ENCODE results near the gene SRSF2. TPM values are rescaled to one million over a fixed set of nuclear protein-coding genes. Genes with fewer than 3 reads are reported as not detected.

The SRSF2 gene
- total RNA-seq, 1 donor from 2014 or later: 122 TPM

DNA sequence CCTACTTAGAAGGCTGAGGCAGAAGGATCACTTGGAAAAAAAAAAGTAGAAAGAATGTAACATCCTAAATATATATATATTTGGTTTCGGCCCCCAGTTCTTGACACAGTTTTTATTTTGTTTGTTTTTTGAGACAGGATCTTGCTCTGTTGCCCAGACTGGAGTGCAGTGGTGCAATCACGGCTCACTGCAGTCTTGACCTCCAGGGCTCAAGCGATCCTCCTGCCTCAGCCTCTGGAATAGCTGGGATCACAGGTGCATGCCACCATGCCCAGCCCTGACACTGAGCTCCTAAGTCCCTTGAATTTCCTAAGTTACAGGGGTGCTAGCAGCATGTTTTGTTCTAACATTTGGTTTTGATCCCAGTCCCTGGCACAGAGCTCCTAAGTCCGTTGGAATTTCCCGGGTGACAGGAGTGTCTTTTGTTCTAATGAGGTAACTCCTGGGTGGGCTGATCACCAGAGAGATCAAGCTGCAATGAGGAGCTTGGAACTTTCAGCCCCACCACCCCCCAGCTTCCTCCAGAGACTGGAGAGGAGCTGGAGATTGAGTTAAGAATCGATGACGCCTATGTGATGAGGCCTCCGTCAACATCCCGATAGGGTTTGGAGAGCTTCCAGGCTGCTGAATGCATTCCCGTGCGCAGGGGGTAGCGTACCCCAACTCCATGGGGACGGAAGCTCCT, 46.4 kb downstream of the SRSF2 start:
- no peak for DNase-seq

DNA sequence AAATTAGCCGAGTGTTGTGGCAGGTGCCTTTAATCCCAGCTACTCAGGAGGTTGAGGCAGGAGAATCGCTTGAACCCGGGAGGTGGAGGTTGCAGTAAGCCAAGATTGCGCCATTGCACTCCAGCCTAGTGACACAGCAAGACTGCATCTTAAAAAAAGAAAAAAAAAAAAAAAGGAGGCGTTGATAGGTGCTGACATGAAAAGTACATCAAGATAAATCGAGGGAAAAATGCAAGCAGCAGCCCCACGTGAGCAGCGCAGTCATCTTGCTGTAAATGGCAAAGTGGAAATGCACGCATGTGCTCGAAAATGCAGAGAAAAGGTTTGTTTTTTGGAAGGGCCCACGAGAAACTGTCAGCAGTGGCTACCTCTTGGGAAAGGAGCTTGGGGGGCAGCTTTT, 47.3 kb downstream of the SRSF2 start:
- DNase-seq (no peak), ATAC-seq (no peak)
- Histone ChIP-seq H3K27me3 (ENCODE audit: low read depth) (no peaks in the 10 kb centered on the region), H3K4me3 (no peak overlapping the region), H3K9me3 (no peaks in the 10 kb centered on the region), H3K36me3 (peaks cover 7% of the 10 kb centered on the region), H3K4me1 (peaks cover 42% of the 10 kb centered on the region), H3K27ac (no peak overlapping the region)
- intact Hi-C loops (cut with DNase I): no loop called here
- TF ChIP-seq, protein P1, sequence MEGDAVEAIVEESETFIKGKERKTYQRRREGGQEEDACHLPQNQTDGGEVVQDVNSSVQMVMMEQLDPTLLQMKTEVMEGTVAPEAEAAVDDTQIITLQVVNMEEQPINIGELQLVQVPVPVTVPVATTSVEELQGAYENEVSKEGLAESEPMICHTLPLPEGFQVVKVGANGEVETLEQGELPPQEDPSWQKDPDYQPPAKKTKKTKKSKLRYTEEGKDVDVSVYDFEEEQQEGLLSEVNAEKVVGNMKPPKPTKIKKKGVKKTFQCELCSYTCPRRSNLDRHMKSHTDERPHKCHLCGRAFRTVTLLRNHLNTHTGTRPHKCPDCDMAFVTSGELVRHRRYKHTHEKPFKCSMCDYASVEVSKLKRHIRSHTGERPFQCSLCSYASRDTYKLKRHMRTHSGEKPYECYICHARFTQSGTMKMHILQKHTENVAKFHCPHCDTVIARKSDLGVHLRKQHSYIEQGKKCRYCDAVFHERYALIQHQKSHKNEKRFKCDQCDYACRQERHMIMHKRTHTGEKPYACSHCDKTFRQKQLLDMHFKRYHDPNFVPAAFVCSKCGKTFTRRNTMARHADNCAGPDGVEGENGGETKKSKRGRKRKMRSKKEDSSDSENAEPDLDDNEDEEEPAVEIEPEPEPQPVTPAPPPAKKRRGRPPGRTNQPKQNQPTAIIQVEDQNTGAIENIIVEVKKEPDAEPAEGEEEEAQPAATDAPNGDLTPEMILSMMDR (IDR thresholded peaks at IDR 0.05): no peak

More for the DNA sequence above, 46.4 kb downstream of the SRSF2 start:
- no peak overlapping the region for H3K4me3 ChIP-seq
- no peak overlapping the region for H3K27ac ChIP-seq
- H3K4me1 ChIP-seq: peaks cover 44% of the 10 kb centered on the region
- no peaks in the 10 kb centered on the region for H3K36me3 ChIP-seq
- H3K9me3 ChIP-seq: no peaks in the 10 kb centered on the region
- H3K27me3 ChIP-seq (ENCODE audit: low read depth): no peaks in the 10 kb centered on the region
- TF ChIP-seq, protein P1 (IDR thresholded peaks at IDR 0.05): no peak
- intact Hi-C loops (cut with DNase I): no loop called here
- ATAC-seq: no peak

GRCh38 chr17:76688165-76688622, 48.9 kb downstream of the SRSF2 start:
- peak overlapping the region; percentile 79 for H3K27ac ChIP-seq
- H3K4me1 ChIP-seq: peaks cover 36% of the 10 kb centered on the region
- H3K27me3 ChIP-seq (ENCODE audit: low read depth): no peaks in the 10 kb centered on the region
- no peaks in the 10 kb centered on the region for H3K9me3 ChIP-seq
- H3K4me3 ChIP-seq: no peak overlapping the region
- DNase-seq (no peak), ATAC-seq (peak; percentile 13 to 20)
- TF ChIP-seq, protein P1 (IDR thresholded peaks at IDR 0.05): no peak
- H3K36me3 ChIP-seq: peaks cover 24% of the 10 kb centered on the region
- intact Hi-C loops (cut with DNase I): no loop called here

DNA sequence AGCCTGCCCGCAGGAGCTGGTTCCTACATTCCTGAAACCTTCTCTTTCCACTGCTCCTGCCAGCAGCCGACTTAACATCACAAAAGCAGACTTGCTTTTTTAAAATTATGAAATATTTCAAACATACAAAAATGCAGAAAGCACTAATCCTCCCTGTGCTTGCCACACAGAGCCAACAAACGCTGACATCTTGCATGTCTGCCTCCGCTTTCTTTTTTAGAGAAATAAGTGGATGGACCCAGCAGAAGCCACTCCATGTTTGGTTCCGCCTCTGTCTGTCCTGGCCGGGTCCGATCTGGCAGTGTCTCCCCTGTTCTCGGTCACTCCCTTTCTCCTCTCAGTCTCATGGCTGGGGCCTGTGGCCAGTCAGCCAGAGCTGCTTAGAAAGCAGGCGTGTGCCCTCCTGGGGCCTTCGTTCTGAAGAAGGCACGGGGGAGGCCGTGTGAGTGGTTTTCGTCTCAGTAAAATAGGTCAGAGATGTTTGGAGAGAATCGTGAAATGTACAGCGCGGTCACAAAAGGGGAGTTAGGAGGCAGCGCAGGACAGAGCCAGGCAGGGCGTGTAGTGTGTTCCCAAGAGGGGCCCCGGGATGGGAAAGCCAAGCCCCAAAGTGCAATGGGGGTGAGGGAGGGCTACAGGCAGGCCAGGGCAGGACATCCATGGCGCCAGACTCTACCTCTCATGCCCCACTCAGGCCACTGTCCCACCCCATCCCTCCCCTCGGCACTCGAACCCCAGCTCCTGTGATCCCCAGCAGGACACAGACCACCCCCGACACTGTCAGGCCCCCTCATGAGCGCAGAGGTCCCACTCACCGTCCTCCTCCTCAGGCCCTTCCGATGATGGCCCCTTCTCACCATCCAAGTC, 49.6 kb downstream of the SRSF2 start:
- no peaks in the 10 kb centered on the region for H3K9me3 ChIP-seq
- H3K4me3 ChIP-seq: no peak overlapping the region
- H3K27ac ChIP-seq: peak overlapping the region; percentile 79
- no peak for DNase-seq
- TF ChIP-seq, protein P1 (IDR thresholded peaks at IDR 0.05): no peak
- H3K4me1 ChIP-seq: peaks cover 38% of the 10 kb centered on the region
- H3K27me3 ChIP-seq (ENCODE audit: low read depth): no peaks in the 10 kb centered on the region
- peak; percentile 22 to 40 for ATAC-seq
- H3K36me3 ChIP-seq: peaks cover 29% of the 10 kb centered on the region
- intact Hi-C loops (cut with DNase I): no loop called here

DNA sequence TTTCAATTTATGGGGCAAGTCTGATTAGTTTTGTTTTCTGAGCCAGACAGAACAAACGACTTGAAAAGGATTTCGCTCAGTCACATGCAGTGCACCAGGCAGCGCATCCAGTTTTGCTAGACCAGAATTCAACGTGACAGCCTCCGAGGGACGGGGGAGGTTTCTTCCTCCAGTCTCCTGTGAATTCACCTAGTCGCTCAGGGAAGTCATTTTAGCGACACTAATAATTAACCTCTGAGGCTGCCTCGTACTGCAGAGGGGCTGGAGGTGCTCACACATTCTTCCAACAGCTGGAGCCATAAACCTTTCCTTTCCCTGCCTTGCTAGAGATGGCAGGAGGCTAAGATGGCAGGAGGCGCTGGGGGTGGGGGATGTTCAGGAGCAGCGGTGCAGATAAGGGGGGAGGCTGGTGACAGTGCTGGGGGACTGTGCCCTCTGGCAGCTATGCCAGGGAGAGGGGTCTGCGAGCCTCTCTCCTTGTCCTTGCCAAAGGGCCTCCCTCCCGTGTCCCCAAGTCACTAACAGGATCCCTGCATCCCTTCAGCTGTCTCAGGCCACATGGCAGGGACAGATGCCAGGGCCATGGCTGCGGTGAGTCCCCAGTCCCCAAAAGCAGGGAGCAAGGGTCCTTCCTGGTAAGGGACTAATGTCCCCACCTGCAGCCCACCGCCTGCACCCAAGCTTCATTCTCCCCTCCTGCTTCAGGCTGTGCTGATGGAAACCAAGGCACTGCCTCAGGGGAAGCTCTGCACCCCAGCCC, 50.4 kb downstream of the SRSF2 start:
- intact Hi-C loops (cut with DNase I): no loop called here

More for the DNA sequence above, 50.4 kb downstream of the SRSF2 start:
- Histone ChIP-seq H3K4me3 (no peak overlapping the region), H3K27ac (peak overlapping the region; percentile 79), H3K27me3 (ENCODE audit: low read depth) (no peaks in the 10 kb centered on the region), H3K9me3 (no peaks in the 10 kb centered on the region), H3K36me3 (peaks cover 32% of the 10 kb centered on the region), H3K4me1 (peaks cover 46% of the 10 kb centered on the region)
- TF ChIP-seq, protein P1 (IDR thresholded peaks at IDR 0.05): no peak
- DNase-seq (no peak), ATAC-seq (no peak)
